Neural cell (in vitro differentiated cells): ENCODE measurements around the gene MAP3K15.

Source experiments
- CTCF ChIP-seq: fragments of 450-650 bp; IDR thresholded peaks from 2 replicates; pipeline ENCODE4 v1.5.1; 2014; ENCODE audit warnings: antibody characterized with exemption, mild to moderate bottlenecking, moderate library complexity; ENCODE audit not compliant: poor library complexity, severe bottlenecking
- EZH2 ChIP-seq: fragments of 200-600, 300-800 bp; shearing (Covaris generic), sonication (generic); IDR thresholded peaks from 2 replicates; pipeline ENCODE4 v1.6.1; 2014; ENCODE audit warnings: antibody characterized with exemption, low read length, borderline replicate concordance, mild to moderate bottlenecking; ENCODE audit not compliant: insufficient read depth, poor library complexity, severe bottlenecking
- REST ChIP-seq: IDR thresholded peaks from 2 replicates; pipeline ENCODE4 v1.6.1; 2012; ENCODE audit warnings: borderline replicate concordance

GRCh38 chrX:19556202-19556601, 40.9 kb upstream of the MAP3K15 start:
- no peak for TF ChIP-seq CTCF
- no peak for TF ChIP-seq REST
- TF ChIP-seq EZH2, result no peak
